ENCODE data around the gene SWAP70. TPM values are rescaled to one million over a fixed set of nuclear protein-coding genes. Genes with fewer than 3 reads are reported as not detected.

The SWAP70 gene
- total RNA-seq, result 18.9 and 19.1 TPM in 2 replicates
- long read RNA-seq, full-length matches to known transcripts, result 43 of 53 reads
- long read RNA-seq, partial matches to known transcripts, result 3 of 53 reads
- long read RNA-seq, other reads (novel, unspliced or antisense), result 7 of 53 reads

GRCh38 chr11:9663699-9664275 is at the start of gene SWAP70:
Gene SWAP70, plus strand, starts transcription at chr11:9664077. Its CDS starts 103 bp downstream, at chr11:9664180.
- TF ChIP-seq CTCF (IDR thresholded peaks at IDR 0.05; ENCODE audit: unreplicated experiment), result peak; percentile 59
- peak; percentile 95 for DNase-seq (ENCODE audit: low spot score, unreplicated experiment)
- peaks cover 9% of the 10 kb centered on the region for H3K36me3 Mint-ChIP-seq (ENCODE audit: insufficient read depth)
- H3K9me3 Mint-ChIP-seq (ENCODE audit: low read depth), result peaks cover 3% of the 10 kb centered on the region
- H3K27ac Mint-ChIP-seq, result peak within 1 kb of the TSS; percentile 96
- H3K4me1 Mint-ChIP-seq (ENCODE audit: low read depth), result peaks cover 8% of the 10 kb centered on the region
- H3K27me3 Mint-ChIP-seq, result peaks cover 15% of the 10 kb centered on the region
- H3K4me3 Mint-ChIP-seq (ENCODE audit: low read depth), result peak within 1 kb of the TSS; percentile 90

- H3K4me1 Mint-ChIP-seq (ENCODE audit: low read depth), result peaks cover 17% of the 10 kb centered on the region
Measured at GRCh38 chr11:9615031-9615451, 48.8 kb upstream of the SWAP70 start.

GRCh38 chr11:9616042-9616675 is 47.7 kb upstream of the SWAP70 start:
- Mint-ChIP-seq H3K9me3 (ENCODE audit: low read depth) (no peaks in the 10 kb centered on the region), H3K27me3 (peaks cover 7% of the 10 kb centered on the region), H3K4me3 (ENCODE audit: low read depth) (no peak overlapping the region), H3K27ac (no peak overlapping the region), H3K36me3 (ENCODE audit: insufficient read depth) (no peaks in the 10 kb centered on the region), H3K4me1 (ENCODE audit: low read depth) (peaks cover 13% of the 10 kb centered on the region)
- no peak for DNase-seq (ENCODE audit: low spot score, unreplicated experiment)
- no peak for TF ChIP-seq CTCF (IDR thresholded peaks at IDR 0.05; ENCODE audit: unreplicated experiment)

More at GRCh38 chr11:9615031-9615451, 48.8 kb upstream of the SWAP70 start:
- peaks cover 7% of the 10 kb centered on the region for H3K27me3 Mint-ChIP-seq
- H3K27ac Mint-ChIP-seq, result no peak overlapping the region
- no peaks in the 10 kb centered on the region for H3K9me3 Mint-ChIP-seq (ENCODE audit: low read depth)
- no peaks in the 10 kb centered on the region for H3K36me3 Mint-ChIP-seq (ENCODE audit: insufficient read depth)
- DNase-seq (ENCODE audit: low spot score, unreplicated experiment), result no peak
- no peak for TF ChIP-seq CTCF (IDR thresholded peaks at IDR 0.05; ENCODE audit: unreplicated experiment)
- peak overlapping the region; percentile 73 for H3K4me3 Mint-ChIP-seq (ENCODE audit: low read depth)

GRCh38 chr11:9616858-9617257 is 47.0 kb upstream of the SWAP70 start:
- Mint-ChIP-seq H3K36me3 (ENCODE audit: insufficient read depth) (peaks cover 2% of the 10 kb centered on the region), H3K27me3 (peaks cover 7% of the 10 kb centered on the region), H3K27ac (no peak overlapping the region), H3K4me3 (ENCODE audit: low read depth) (no peak overlapping the region), H3K4me1 (ENCODE audit: low read depth) (peaks cover 12% of the 10 kb centered on the region), H3K9me3 (ENCODE audit: low read depth) (peaks cover 3% of the 10 kb centered on the region)
- no peak for TF ChIP-seq CTCF (IDR thresholded peaks at IDR 0.05; ENCODE audit: unreplicated experiment)
- no peak for DNase-seq (ENCODE audit: low spot score, unreplicated experiment)

GRCh38 chr11:9617940-9618339 is 45.9 kb upstream of the SWAP70 start:
- TF ChIP-seq CTCF (IDR thresholded peaks at IDR 0.05; ENCODE audit: unreplicated experiment), result no peak
- Mint-ChIP-seq H3K9me3 (ENCODE audit: low read depth) (peaks cover 5% of the 10 kb centered on the region), H3K27me3 (peaks cover 7% of the 10 kb centered on the region), H3K36me3 (ENCODE audit: insufficient read depth) (peaks cover 2% of the 10 kb centered on the region), H3K27ac (no peak overlapping the region), H3K4me3 (ENCODE audit: low read depth) (no peak overlapping the region), H3K4me1 (ENCODE audit: low read depth) (peaks cover 10% of the 10 kb centered on the region)
- no peak for DNase-seq (ENCODE audit: low spot score, unreplicated experiment)
